ENCODE measurements around the gene CAMK2A. TPM values are rescaled to one million over a fixed set of nuclear protein-coding genes. Genes with fewer than 3 reads are reported as not detected.

The CAMK2A gene
- total RNA-seq, 2 experiments from 2014 or later = not detected

- no peaks in the 10 kb centered on the region for H3K79me2 ChIP-seq (ENCODE audit: insufficient read depth, low read depth, low read length)
- intact Hi-C loops (cut with micrococcal nuclease; ENCODE audit: unreplicated experiment) = no loop called here
- CTCF ChIA-PET (ENCODE audit: unreplicated experiment) = no interaction called here
- no peak overlapping the region for H3K4me3 ChIP-seq (ENCODE audit: low read depth, low read length, poor library complexity, severe bottlenecking)
- H3K27ac ChIP-seq (ENCODE audit: low read depth, low read length, poor library complexity, severe bottlenecking) = no peak overlapping the region
- no peaks in the 10 kb centered on the region for H3K36me3 ChIP-seq (ENCODE audit: insufficient read depth, low read length)
- DNase-seq (ENCODE audit: low spot score) = no peak
- no peak overlapping the region for H2AFZ ChIP-seq (ENCODE audit: low read length)
- H3K9me2 ChIP-seq (ENCODE audit: insufficient read depth, low read length) = no peaks in the 10 kb centered on the region
- TF ChIP-seq CTCF (conservative IDR thresholded peaks at IDR 0.05; ENCODE audit: low read length) = no peak
- TF ChIP-seq EZH2phosphoT487 (IDR thresholded peaks at IDR 0.05; ENCODE audit: borderline replicate concordance, low read depth, low read length) = no peak
- H3K9me3 ChIP-seq (ENCODE audit: low read length) = no peaks in the 10 kb centered on the region
- no peak overlapping the region for H3K4me2 ChIP-seq (ENCODE audit: low read length)
- H4K20me1 ChIP-seq (ENCODE audit: insufficient read depth, low read length) = no peaks in the 10 kb centered on the region
- BruUV-seq (replicated peaks) = no TSS peak
- POLR2A ChIA-PET = no interaction called here
- H3K4me1 ChIP-seq (ENCODE audit: insufficient read depth, low read length, poor library complexity, severe bottlenecking) = no peaks in the 10 kb centered on the region
Measured at GRCh38 chr5:150196986-150197385, 92.6 kb downstream of the CAMK2A start.

DNA sequence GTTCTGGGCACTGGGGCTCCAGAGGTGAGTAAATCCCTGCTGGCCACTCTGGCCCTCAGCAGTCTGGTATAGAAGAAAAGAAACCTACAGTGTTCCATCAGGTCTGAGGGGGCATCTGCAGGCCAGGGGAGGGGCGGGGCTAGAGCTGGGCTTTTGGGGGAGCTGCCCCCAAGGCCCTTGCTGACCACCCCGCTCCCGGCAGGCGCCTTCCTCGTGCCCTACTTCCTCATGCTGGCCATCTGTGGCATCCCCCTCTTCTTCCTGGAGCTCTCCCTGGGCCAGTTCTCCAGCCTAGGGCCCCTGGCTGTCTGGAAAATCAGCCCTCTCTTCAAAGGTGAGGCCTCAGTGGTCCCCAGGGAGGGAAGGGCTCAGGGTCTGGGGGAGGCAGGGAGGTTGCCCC lies 93.1 kb downstream of the CAMK2A start:
- Histone ChIP-seq H2AFZ (ENCODE audit: low read length) (no peak overlapping the region), H3K9me2 (ENCODE audit: insufficient read depth, low read length) (no peaks in the 10 kb centered on the region), H4K20me1 (ENCODE audit: insufficient read depth, low read length) (no peaks in the 10 kb centered on the region), H3K9me3 (ENCODE audit: low read length) (no peaks in the 10 kb centered on the region), H3K36me3 (ENCODE audit: insufficient read depth, low read length) (no peaks in the 10 kb centered on the region), H3K79me2 (ENCODE audit: insufficient read depth, low read depth, low read length) (no peaks in the 10 kb centered on the region), H3K27ac (ENCODE audit: low read depth, low read length, poor library complexity, severe bottlenecking) (no peak overlapping the region), H3K4me1 (ENCODE audit: insufficient read depth, low read length, poor library complexity, severe bottlenecking) (no peaks in the 10 kb centered on the region), H3K4me3 (ENCODE audit: low read depth, low read length, poor library complexity, severe bottlenecking) (no peak overlapping the region), H3K4me2 (ENCODE audit: low read length) (no peak overlapping the region)
- TF ChIP-seq CTCF (conservative IDR thresholded peaks at IDR 0.05; ENCODE audit: low read length) (no peak), EZH2phosphoT487 (IDR thresholded peaks at IDR 0.05; ENCODE audit: borderline replicate concordance, low read depth, low read length) (no peak)
- intact Hi-C loops (cut with micrococcal nuclease; ENCODE audit: unreplicated experiment) = no loop called here
- POLR2A ChIA-PET = no interaction called here
- DNase-seq (ENCODE audit: low spot score) = no peak
- CTCF ChIA-PET (ENCODE audit: unreplicated experiment) = no interaction called here
- BruUV-seq (replicated peaks) = no TSS peak

GRCh38 chr5:150195736-150196485 lies 93.7 kb downstream of the CAMK2A start:
- no peak for TF ChIP-seq EZH2phosphoT487 (IDR thresholded peaks at IDR 0.05; ENCODE audit: borderline replicate concordance, low read depth, low read length)
- no peak for TF ChIP-seq CTCF (conservative IDR thresholded peaks at IDR 0.05; ENCODE audit: low read length)
- Histone ChIP-seq H3K9me3 (ENCODE audit: low read length) (no peaks in the 10 kb centered on the region), H4K20me1 (ENCODE audit: insufficient read depth, low read length) (no peaks in the 10 kb centered on the region), H3K4me1 (ENCODE audit: insufficient read depth, low read length, poor library complexity, severe bottlenecking) (no peaks in the 10 kb centered on the region), H3K9me2 (ENCODE audit: insufficient read depth, low read length) (no peaks in the 10 kb centered on the region), H2AFZ (ENCODE audit: low read length) (no peak overlapping the region), H3K27ac (ENCODE audit: low read depth, low read length, poor library complexity, severe bottlenecking) (no peak overlapping the region), H3K36me3 (ENCODE audit: insufficient read depth, low read length) (no peaks in the 10 kb centered on the region), H3K79me2 (ENCODE audit: insufficient read depth, low read depth, low read length) (no peaks in the 10 kb centered on the region), H3K4me2 (ENCODE audit: low read length) (no peak overlapping the region), H3K4me3 (ENCODE audit: low read depth, low read length, poor library complexity, severe bottlenecking) (no peak overlapping the region)
- intact Hi-C loops (cut with micrococcal nuclease; ENCODE audit: unreplicated experiment) = no loop called here
- no TSS peak for BruUV-seq (replicated peaks)
- DNase-seq (ENCODE audit: low spot score) = no peak
- ChIA-PET POLR2A (interaction anchor here (0.6 kb wide), 2 partner anchors 110 to 122 kb away, joined by 3 read pairs; no protein-coding TSS in a partner anchor), CTCF (ENCODE audit: unreplicated experiment) (interaction anchor here (0.7 kb wide), 1 partner anchor 43 kb away, joined by 3 read pairs; no protein-coding TSS in a partner anchor)
